NCI-H748 (cell line): Measurements from ENCODE around the gene CDH12.
"Not testable (repeated sequence)": the region's sequence is repeated elsewhere in the genome, so short reads cannot be mapped to it uniquely, and the experiment has no call there.

Experiments
- DNase-seq: peaks from one replicate; lab custom pipeline; 2025; ENCODE audit not compliant: unreplicated experiment; lab: John Stamatoyannopoulos, UW

CDH12 gene

GRCh38 chr5:22316294-22316693, 536.9 kb downstream of the CDH12 start:
- no peak for DNase-seq

- not testable (repeated sequence) for DNase-seq
Measured at GRCh38 chr5:22315052-22315451, 538.1 kb downstream of the CDH12 start.

GRCh38 chr5:22314548-22314947, 538.6 kb downstream of the CDH12 start:
- DNase-seq = no peak

- no peak for DNase-seq
Measured at GRCh38 chr5:22306011-22306410, 547.1 kb downstream of the CDH12 start.

- DNase-seq = no peak
Measured at GRCh38 chr5:22295832-22296231, 557.3 kb downstream of the CDH12 start.

GRCh38 chr5:22293147-22293546, 560.0 kb downstream of the CDH12 start:
- DNase-seq = no peak

- no peak for DNase-seq
Measured at GRCh38 chr5:22278164-22278563, 575.0 kb downstream of the CDH12 start.

GRCh38 chr5:22277006-22277405, 576.1 kb downstream of the CDH12 start:
- no peak for DNase-seq

GRCh38 chr5:22265855-22266254, 587.3 kb downstream of the CDH12 start:
- not testable (repeated sequence) for DNase-seq

- no peak for DNase-seq
Measured at GRCh38 chr5:22258139-22258538, 595.0 kb downstream of the CDH12 start.

GRCh38 chr5:22250528-22250927, 602.6 kb downstream of the CDH12 start:
- no peak for DNase-seq

- DNase-seq = no peak
Measured at GRCh38 chr5:22249209-22249729, 603.9 kb downstream of the CDH12 start.

- DNase-seq = no peak
Measured at GRCh38 chr5:22245770-22246169, 607.4 kb downstream of the CDH12 start.

- peak; percentile 41 for DNase-seq
Measured at GRCh38 chr5:22242532-22242931, 610.6 kb downstream of the CDH12 start.

- DNase-seq = no peak
Measured at GRCh38 chr5:22238047-22238446, 615.1 kb downstream of the CDH12 start.

- no peak for DNase-seq
Measured at GRCh38 chr5:22226423-22226822, 626.7 kb downstream of the CDH12 start.

GRCh38 chr5:22223079-22223478, 630.1 kb downstream of the CDH12 start:
- DNase-seq = no peak

GRCh38 chr5:22213703-22214495, 639.2 kb downstream of the CDH12 start:
- peak; percentile 78 for DNase-seq

- not testable (repeated sequence) for DNase-seq
Measured at GRCh38 chr5:22212254-22212991, 640.7 kb downstream of the CDH12 start.

- not testable (repeated sequence) for DNase-seq
Measured at GRCh38 chr5:22208463-22208862, 644.7 kb downstream of the CDH12 start.

GRCh38 chr5:22188651-22189050, 664.5 kb downstream of the CDH12 start:
- DNase-seq = not testable (repeated sequence)

GRCh38 chr5:22187632-22188228, 665.4 kb downstream of the CDH12 start:
- peak; percentile 65 for DNase-seq
